K562 (cell line): ENCODE data around the gene DPH6. TPM values are rescaled to one million over a fixed set of nuclear protein-coding genes. Genes with fewer than 3 reads are reported as not detected.

ENCODE experiments used
- ATAC-seq: fragments of 200-7000 bp; cut with Tn5 transposase; 3 replicates; pipeline ENCODE4 v1.9.1; 2020; ENCODE audit warnings: moderate library complexity
- BruUV-seq: library from RNA; stranded (reverse); fragments of 400-500 nt; replicated peaks from 2 replicates; lab custom pipeline; 2021; lab: Mats Ljungman, UMichigan
- CTCF ChIA-PET: fragments of 300-600 bp; formaldehyde crosslinking; extraction: SDS; loops from one replicate; lab custom pipeline; 2021; ENCODE audit warnings: low intra/inter-chr PET ratio; lab: Yijun Ruan, JAX
- POLR2A ChIA-PET: fragments of 300-600, 350-650 bp; sonication (Branson Sonifier 250); formaldehyde crosslinking; extraction: SDS; loops from one replicate; lab custom pipeline; 2021; ENCODE audit warnings: antibody characterized with exemption, inconsistent platforms; lab: Yijun Ruan, JAX
- DNase-seq, 4 experiments: peaks; one replicate each; pipeline versions ENCODE4 v3.0.0 to v3.0.0-alpha.2; 2011 to 2018; ENCODE audit warnings: low spot score in 3 of 4, mixed read lengths in 3 of 4; ENCODE audit errors: extremely low read depth in 1 of 4
- FAIRE-seq: peaks from 2 replicates; lab custom pipeline; 2011; peaks lifted over from hg19 to GRCh38; lab: Jason Lieb, UNC
- H2AFZ ChIP-seq: 2 replicates; pipeline ENCODE4 v1.6.0; 2011; ENCODE audit warnings: low read depth, low read length, control low read depth, inconsistent platforms
- H3K27ac ChIP-seq: fragments of 200-600 bp; 3 replicates; pipeline ENCODE4 v1.8.0; 2011; ENCODE audit warnings: low read depth, mild to moderate bottlenecking, control low read depth, inconsistent platforms, low read length, moderate library complexity, mixed read lengths; ENCODE audit errors: extremely low read depth
- H3K27me3 ChIP-seq, 2 experiments: fragments of 300-600 bp in 1 of 2; 2 replicates in 1 of 2; 3 replicates in 1 of 2; pipeline versions ENCODE4 v1.6.0 to v1.8.0; 2011; ENCODE audit warnings: inconsistent platforms in 2 of 2, low read length in 2 of 2, mild to moderate bottlenecking in 1 of 2, mixed read lengths in 1 of 2, moderate library complexity in 1 of 2; ENCODE audit not compliant: control insufficient read depth in 2 of 2, insufficient read depth in 2 of 2
- H3K36me3 ChIP-seq: fragments of 300-600 bp; 3 replicates; pipeline ENCODE4 v1.8.0; 2011; ENCODE audit warnings: mild to moderate bottlenecking, low read length, inconsistent platforms; ENCODE audit not compliant: control insufficient read depth, insufficient read depth
- H3K4me1 ChIP-seq, 2 experiments: fragments of 200-600 bp in 1 of 2; replicated peaks in 1 of 2; 2 replicates in 1 of 2; 3 replicates in 1 of 2; pipeline versions ENCODE4 v1.5.1 to v1.8.0; 2011; ENCODE audit warnings: inconsistent platforms in 2 of 2, low read length in 2 of 2, mild to moderate bottlenecking in 1 of 2, mixed read lengths in 1 of 2, moderate library complexity in 1 of 2; ENCODE audit not compliant: control insufficient read depth in 2 of 2, insufficient read depth in 2 of 2
- H3K4me2 ChIP-seq: 2 replicates; pipeline ENCODE4 v1.6.1; 2011; ENCODE audit warnings: low read length, control low read depth, inconsistent platforms, mixed read lengths; ENCODE audit not compliant: insufficient read depth
- H3K4me3 ChIP-seq: fragments of 200-600 bp; sonication (generic), shearing (Covaris generic); 2 replicates; pipeline ENCODE4 v1.5.1; 2016; ENCODE audit warnings: control low read depth, inconsistent platforms
- H3K79me2 ChIP-seq: fragments of 200-600 bp; 3 replicates; pipeline ENCODE4 v1.8.0; 2011; ENCODE audit warnings: low read length, inconsistent platforms; ENCODE audit not compliant: control insufficient read depth, insufficient read depth
- H3K9ac ChIP-seq, 2 experiments: 2 replicates each; pipeline versions ENCODE4 v1.6.0 to v1.6.1; 2011; ENCODE audit warnings: low read depth in 2 of 2, low read length in 2 of 2, control low read depth in 1 of 2, inconsistent platforms in 1 of 2, mild to moderate bottlenecking in 1 of 2, mixed read lengths in 1 of 2; ENCODE audit not compliant: insufficient read depth in 1 of 2
- H3K9me1 ChIP-seq: one replicate; pipeline ENCODE4 v1.6.0; 2011; ENCODE audit warnings: inconsistent platforms, mild to moderate bottlenecking, low read length, moderate library complexity; ENCODE audit not compliant: control insufficient read depth, insufficient read depth
- H3K9me3 ChIP-seq: replicated peaks from 2 replicates; pipeline ENCODE4 v1.5.1; 2011; ENCODE audit warnings: low read depth, low read length, inconsistent platforms; ENCODE audit not compliant: control insufficient read depth, insufficient read depth
- H4K20me1 ChIP-seq: replicated peaks from 2 replicates; pipeline ENCODE4 v1.6.1; 2011; ENCODE audit warnings: low read length, inconsistent platforms, mixed read lengths; ENCODE audit not compliant: control insufficient read depth, insufficient read depth
- RAD21 ChIP-seq, 2 experiments: fragments of 250-450 bp in 1 of 2; fragments of 450-650 bp in 1 of 2; sonication (Bioruptor Pico) in 1 of 2; formaldehyde crosslinking in 1 of 2; IDR thresholded peaks in 1 of 2; conservative IDR thresholded peaks in 1 of 2; 2 replicates each; pipeline versions ENCODE4 v1.4.0 to v1.8.0; 2020 to 2022; ENCODE audit warnings: mild to moderate bottlenecking in 2 of 2, moderate library complexity in 1 of 2
- ZNF3 ChIP-seq: fragments of 250-450 bp; sonication (Bioruptor Pico); IDR thresholded peaks from 2 replicates; pipeline ENCODE4 v1.5.0; 2021; ENCODE audit warnings: mild to moderate bottlenecking, moderate library complexity
- WGBS: fragments of 100-300 bp; shearing (Covaris generic); methylation state at CpG from one replicate; pipeline ENCODE4 v1.1.6; 2016; ENCODE audit warnings: low coverage, mixed read lengths; ENCODE audit not compliant: insufficient coverage; ENCODE audit errors: missing lambda C conversion rate; 5-methylcytosine and 5-hydroxymethylcytosine counted together
- in situ Hi-C: fragments of 300-500 bp; cut with MboI; formaldehyde crosslinking; loops from 4 replicates; pipeline ENCODE4 v1.15.0; 2018; ENCODE audit warnings: inconsistent platforms, mixed read lengths
- intact Hi-C: fragments of 100-400 bp; cut with micrococcal nuclease; formaldehyde crosslinking; loops from 2 replicates; pipeline ENCODE4 v1.14.2; 2022
- polyA plus RNA-seq, 8 experiments: library from polyadenylated mRNA; depleted of rRNA in 4 of 8; stranded (reverse) in 5 of 8; unstranded in 3 of 8; fragments of >200 nt; fragmentation: Nextera tagmentation in 2 of 8; fragmentation: Illumina TruSeq in 1 of 8; extraction: Ambion mirVana in 2 of 8; extraction: Trizol in 1 of 8; gene quantifications; 2 replicates each; pipeline versions ENCODE4 v1.2.1 to v1.2.3, GENCODE V29; 2011 to 2014; ENCODE audit warnings: inconsistent platforms in 1 of 8, missing spikeins in 1 of 8
- total RNA-seq, 7 experiments: library from RNA; depleted of rRNA in 6 of 7; stranded (reverse); fragments of >200 nt in 6 of 7; fragmentation: Illumina TruSeq in 2 of 7; extraction: Trizol in 2 of 7; gene quantifications; 2 replicates each; pipeline versions ENCODE4 v1.2.1 to v1.2.3, GENCODE V29; 2011 to 2021; ENCODE audit warnings: low replicate concordance in 1 of 7
- TF ChIP-seq, protein P1 (sequence below), 3 experiments: IDR thresholded peaks in 2 of 3; conservative IDR thresholded peaks in 1 of 3; 2 replicates each; pipeline ENCODE4 v1.5.1; 2011 to 2012; ENCODE audit warnings: low read length in 3 of 3, mild to moderate bottlenecking in 3 of 3, control low read depth in 2 of 3, improper control_type of control experiment in 1 of 3, inconsistent platforms in 1 of 3, low read depth in 1 of 3, mixed read lengths in 1 of 3, moderate library complexity in 1 of 3; ENCODE audit not compliant: insufficient read depth in 2 of 3

DPH6 gene
- total and polyA plus RNA-seq, 9 of the 15 experiments (the other 6 are each of a cell fraction or from before 2014, with no cell fraction given): 10.1 to 69.1 (median 18.8) TPM

DNA sequence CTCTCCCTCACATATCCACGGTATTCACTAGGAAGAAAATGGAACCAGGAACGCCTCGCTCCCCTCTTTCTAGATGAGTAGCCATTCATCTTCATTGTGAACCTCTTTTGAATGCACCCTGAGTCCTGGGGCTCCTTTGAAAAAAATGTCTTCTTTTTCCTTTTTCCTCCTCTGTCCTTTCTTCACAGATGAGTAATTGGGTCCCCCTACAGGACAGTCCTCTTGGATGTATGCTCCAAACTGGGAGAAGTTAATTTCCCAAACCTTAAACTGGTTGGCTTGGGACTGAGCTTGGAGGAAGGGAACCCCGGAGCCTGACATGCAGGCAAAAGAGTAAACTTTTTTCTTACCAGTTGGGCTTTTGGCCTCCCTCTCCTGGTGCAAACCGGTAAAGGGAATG lies 108.8 kb downstream of the DPH6 start:
- H2AFZ ChIP-seq: no peak overlapping the region
- FAIRE-seq: peak; percentile 11
- no peaks in the 10 kb centered on the region for H3K4me1 ChIP-seq
- H3K27ac ChIP-seq: no peak overlapping the region
- no peak for ATAC-seq
- H4K20me1 ChIP-seq: no peaks in the 10 kb centered on the region
- WGBS: 57% methylated on average over 4 of the region's 5 CpGs
- H3K9ac ChIP-seq: no peak overlapping the region
- no peak overlapping the region for H3K4me2 ChIP-seq
- DNase-seq: peak in 1 of 4 experiments; percentile 4
- TF ChIP-seq RAD21 (CRISPR knock-in tag; conservative IDR thresholded peaks at IDR 0.05 in 1 of 2, IDR thresholded peaks at IDR 0.05 in 1 of 2) (peak in 1 of 2 experiments; percentile 44; a peak in 2 of 4 replicates), ZNF3 (CRISPR knock-in tag) (no peak)
- TF ChIP-seq, protein P1, sequence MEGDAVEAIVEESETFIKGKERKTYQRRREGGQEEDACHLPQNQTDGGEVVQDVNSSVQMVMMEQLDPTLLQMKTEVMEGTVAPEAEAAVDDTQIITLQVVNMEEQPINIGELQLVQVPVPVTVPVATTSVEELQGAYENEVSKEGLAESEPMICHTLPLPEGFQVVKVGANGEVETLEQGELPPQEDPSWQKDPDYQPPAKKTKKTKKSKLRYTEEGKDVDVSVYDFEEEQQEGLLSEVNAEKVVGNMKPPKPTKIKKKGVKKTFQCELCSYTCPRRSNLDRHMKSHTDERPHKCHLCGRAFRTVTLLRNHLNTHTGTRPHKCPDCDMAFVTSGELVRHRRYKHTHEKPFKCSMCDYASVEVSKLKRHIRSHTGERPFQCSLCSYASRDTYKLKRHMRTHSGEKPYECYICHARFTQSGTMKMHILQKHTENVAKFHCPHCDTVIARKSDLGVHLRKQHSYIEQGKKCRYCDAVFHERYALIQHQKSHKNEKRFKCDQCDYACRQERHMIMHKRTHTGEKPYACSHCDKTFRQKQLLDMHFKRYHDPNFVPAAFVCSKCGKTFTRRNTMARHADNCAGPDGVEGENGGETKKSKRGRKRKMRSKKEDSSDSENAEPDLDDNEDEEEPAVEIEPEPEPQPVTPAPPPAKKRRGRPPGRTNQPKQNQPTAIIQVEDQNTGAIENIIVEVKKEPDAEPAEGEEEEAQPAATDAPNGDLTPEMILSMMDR (IDR thresholded peaks at IDR 0.05 in 2 of 3, conservative IDR thresholded peaks at IDR 0.05 in 1 of 3; ENCODE audit: insufficient read depth in 2 of 3, low read depth in 1 of 3, low read length in 3 of 3): peak in 2 of 3 experiments; percentile 13 to 27; a peak in 2 of 6 replicates
- no peaks in the 10 kb centered on the region for H3K9me1 ChIP-seq
- H3K27me3 ChIP-seq: no peaks in the 10 kb centered on the region
- in situ Hi-C loops (no loop called here), intact Hi-C loops (no loop called here)
- no peaks in the 10 kb centered on the region for H3K79me2 ChIP-seq
- ChIA-PET POLR2A (interaction anchor here (1.4 kb wide), 1 partner anchor 9 kb away, joined by 5 read pairs; no protein-coding TSS in a partner anchor), CTCF (no interaction called here)
- no peak overlapping the region for H3K4me3 ChIP-seq
- H3K9me3 ChIP-seq: no peaks in the 10 kb centered on the region
- no peaks in the 10 kb centered on the region for H3K36me3 ChIP-seq
- BruUV-seq: no TSS peak
